BE2C (cell line): Measurements from ENCODE around the gene ATF6.
A peak's percentile ranks its signal among the peaks of the same experiment; 100 is the strongest.

Experiments
- DNase-seq: peaks from one replicate; pipeline ENCODE4 v3.0.0-alpha.2; 2020
- H3K27me3 ChIP-seq: fragments of 250-450 bp; sonication (Bioruptor Pico); 2 replicates; pipeline ENCODE4 v1.5.1; 2020; ENCODE audit warnings: mild to moderate bottlenecking
- H3K36me3 ChIP-seq: fragments of 250-450 bp; sonication (Bioruptor Pico); 2 replicates; pipeline ENCODE4 v1.5.1; 2020; ENCODE audit warnings: mild to moderate bottlenecking
- H3K4me1 ChIP-seq: fragments of 250-450 bp; sonication (Bioruptor Pico); 2 replicates; pipeline ENCODE4 v1.5.1; 2020
- H3K4me3 ChIP-seq: 2 replicates; pipeline ENCODE4 v1.5.1; 2011; ENCODE audit warnings: low read depth, low read length
- H3K9me3 ChIP-seq: fragments of 250-450 bp; sonication (Bioruptor Pico); 2 replicates; pipeline ENCODE4 v1.5.1; 2020
- CTCF ChIP-seq: IDR thresholded peaks from 2 replicates; pipeline ENCODE4 v1.5.1; 2012; ENCODE audit warnings: mild to moderate bottlenecking, low read depth, low read length

ATF6 gene

GRCh38 chr1:161782886-161783285 is 16.8 kb downstream of the ATF6 start:
- Histone ChIP-seq H3K27me3 (no peaks in the 10 kb centered on the region), H3K36me3 (peaks cover 16% of the 10 kb centered on the region), H3K4me1 (no peaks in the 10 kb centered on the region), H3K9me3 (no peaks in the 10 kb centered on the region), H3K4me3 (no peak overlapping the region)
- no peak for DNase-seq
- TF ChIP-seq CTCF: no peak

- DNase-seq: no peak
- H3K4me1 ChIP-seq: no peaks in the 10 kb centered on the region
- no peak for TF ChIP-seq CTCF
- no peaks in the 10 kb centered on the region for H3K27me3 ChIP-seq
- H3K4me3 ChIP-seq: no peak overlapping the region
- peaks cover 16% of the 10 kb centered on the region for H3K36me3 ChIP-seq
- H3K9me3 ChIP-seq: no peaks in the 10 kb centered on the region
Observed at GRCh38 chr1:161784968-161785367, 18.8 kb downstream of the ATF6 start.

- Histone ChIP-seq H3K4me3 (no peak overlapping the region), H3K27me3 (no peaks in the 10 kb centered on the region), H3K4me1 (no peaks in the 10 kb centered on the region), H3K9me3 (no peaks in the 10 kb centered on the region), H3K36me3 (peaks cover 13% of the 10 kb centered on the region)
- TF ChIP-seq CTCF: peak; percentile 52
- no peak for DNase-seq
Observed at GRCh38 chr1:161787355-161787754, 21.2 kb downstream of the ATF6 start.

- Histone ChIP-seq H3K9me3 (no peaks in the 10 kb centered on the region), H3K27me3 (no peaks in the 10 kb centered on the region), H3K36me3 (peaks cover 19% of the 10 kb centered on the region), H3K4me1 (no peaks in the 10 kb centered on the region), H3K4me3 (no peak overlapping the region)
- no peak for DNase-seq
- TF ChIP-seq CTCF: no peak
Observed at GRCh38 chr1:161790587-161791317, 24.6 kb downstream of the ATF6 start.

- Histone ChIP-seq H3K27me3 (no peaks in the 10 kb centered on the region), H3K4me1 (no peaks in the 10 kb centered on the region), H3K9me3 (no peaks in the 10 kb centered on the region), H3K4me3 (no peak overlapping the region), H3K36me3 (peaks cover 20% of the 10 kb centered on the region)
- TF ChIP-seq CTCF: no peak
- DNase-seq: no peak
Observed at GRCh38 chr1:161791904-161792655, 26.0 kb downstream of the ATF6 start.

- peak; percentile 62 for TF ChIP-seq CTCF
- DNase-seq: no peak
- no peaks in the 10 kb centered on the region for H3K27me3 ChIP-seq
- H3K4me1 ChIP-seq: no peaks in the 10 kb centered on the region
- peaks cover 26% of the 10 kb centered on the region for H3K36me3 ChIP-seq
- no peaks in the 10 kb centered on the region for H3K9me3 ChIP-seq
- no peak overlapping the region for H3K4me3 ChIP-seq
Observed at GRCh38 chr1:161792740-161793139, 26.6 kb downstream of the ATF6 start.
